Astrocyte of the cerebellum (primary cell): Measurements from ENCODE around the gene ZRANB1.

Experiments
- DNase-seq: peaks from one replicate; pipeline ENCODE4 v3.0.0-alpha.2; 2011; ENCODE audit warnings: low read depth
- H3K4me3 ChIP-seq: 2 replicates; pipeline ENCODE4 v1.5.1; 2011; ENCODE audit warnings: mild to moderate bottlenecking, low read depth, low read length, moderate library complexity
- CTCF ChIP-seq: IDR thresholded peaks from 2 replicates; pipeline ENCODE4 v1.5.1; 2012; ENCODE audit warnings: low read length, low read depth, moderate library complexity, mild to moderate bottlenecking; ENCODE audit errors: missing control alignments
- in situ Hi-C: cut with HindIII; loops from 2 replicates; pipeline ENCODE4 v1.10.0; 2017; ENCODE audit warnings: low sequenced_read_pairs

The ZRANB1 gene

GRCh38 chr10:124961248-124961570 is 19.3 kb downstream of the ZRANB1 start:
- no peak for TF ChIP-seq CTCF
- DNase-seq: no peak
- H3K4me3 ChIP-seq: no peak overlapping the region
- in situ Hi-C loops: no loop called here

DNA sequence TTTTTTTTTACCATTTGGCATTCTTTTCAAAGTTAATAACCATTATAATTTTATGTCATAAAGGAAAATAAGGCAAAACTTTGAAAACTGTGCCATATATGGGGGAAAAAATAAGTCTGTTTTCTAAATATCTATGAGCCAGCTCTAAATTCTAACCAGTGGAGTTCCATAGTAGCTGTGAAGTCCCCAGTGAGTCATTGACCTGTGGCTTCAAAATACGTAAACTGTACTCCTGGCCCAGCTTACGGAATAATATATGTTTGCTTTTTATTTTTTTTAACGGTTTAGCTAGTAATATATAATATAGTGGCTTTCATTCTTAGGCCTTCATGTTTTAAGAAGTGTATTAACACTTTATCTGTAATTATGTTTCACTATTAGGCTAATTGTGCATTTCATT is 20.5 kb downstream of the ZRANB1 start:
- no peak overlapping the region for H3K4me3 ChIP-seq
- no peak for TF ChIP-seq CTCF
- in situ Hi-C loops: no loop called here
- DNase-seq: no peak

DNA sequence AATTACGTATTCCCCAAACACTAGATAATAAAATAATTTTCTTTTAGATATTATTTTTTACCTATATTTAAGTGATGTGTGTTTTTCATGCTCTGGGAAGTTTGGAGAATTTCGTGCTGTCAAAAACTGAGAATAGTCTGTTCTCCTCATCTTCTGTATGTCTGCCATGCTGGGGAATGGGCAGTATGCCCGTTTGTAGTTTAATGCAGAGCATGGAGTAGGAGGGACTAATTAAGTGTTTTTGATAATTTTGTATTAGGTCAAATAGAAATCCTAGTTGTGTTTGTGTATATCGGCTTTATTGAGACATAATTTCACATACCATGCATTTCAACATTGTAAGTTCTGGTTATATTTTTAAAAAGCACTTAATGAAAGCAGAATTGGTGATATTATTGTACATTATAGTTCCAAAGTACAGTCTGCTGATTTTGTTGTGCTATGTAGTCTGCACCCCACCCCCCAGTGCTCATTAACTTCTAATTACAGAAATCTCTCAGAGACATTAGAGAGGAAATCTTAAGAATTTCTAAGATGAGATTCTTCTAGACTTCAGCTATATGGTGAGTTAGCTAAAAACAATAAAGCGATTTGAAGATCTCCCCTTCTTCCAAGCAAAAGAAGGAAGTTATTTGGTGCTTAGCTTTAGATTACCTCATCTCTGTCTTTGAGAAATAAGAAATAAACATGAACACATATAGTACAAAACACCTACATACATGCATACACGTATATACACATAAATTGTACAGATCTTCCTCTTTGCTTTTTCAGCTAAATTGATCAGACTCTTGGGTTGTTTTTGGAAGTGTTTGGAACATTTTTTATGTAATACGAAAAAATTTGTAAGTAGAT is 22.2 kb downstream of the ZRANB1 start:
- no peak for DNase-seq
- H3K4me3 ChIP-seq: no peak overlapping the region
- TF ChIP-seq CTCF: no peak
- in situ Hi-C loops: no loop called here

DNA sequence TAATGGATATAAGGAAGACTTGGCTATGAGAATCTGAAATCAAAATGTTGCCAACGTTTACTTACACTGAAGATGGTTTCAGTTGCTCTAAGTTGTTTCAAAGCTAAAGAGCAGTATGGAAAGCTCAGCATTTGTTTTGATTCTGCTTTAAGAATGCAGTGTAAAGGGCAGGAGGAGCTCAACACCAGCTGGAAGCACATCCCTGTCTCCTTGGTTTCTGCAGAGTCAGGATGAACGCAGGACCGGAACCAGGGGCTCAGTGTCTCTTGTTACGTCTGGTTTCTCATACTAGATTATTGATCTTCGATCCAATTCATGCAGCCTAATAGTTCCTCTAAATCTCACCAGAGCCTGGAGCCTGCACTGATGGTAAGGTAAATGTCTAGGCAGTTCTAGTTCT is 24.1 kb downstream of the ZRANB1 start:
- TF ChIP-seq CTCF: no peak
- in situ Hi-C loops: no loop called here
- no peak for DNase-seq
- no peak overlapping the region for H3K4me3 ChIP-seq

DNA sequence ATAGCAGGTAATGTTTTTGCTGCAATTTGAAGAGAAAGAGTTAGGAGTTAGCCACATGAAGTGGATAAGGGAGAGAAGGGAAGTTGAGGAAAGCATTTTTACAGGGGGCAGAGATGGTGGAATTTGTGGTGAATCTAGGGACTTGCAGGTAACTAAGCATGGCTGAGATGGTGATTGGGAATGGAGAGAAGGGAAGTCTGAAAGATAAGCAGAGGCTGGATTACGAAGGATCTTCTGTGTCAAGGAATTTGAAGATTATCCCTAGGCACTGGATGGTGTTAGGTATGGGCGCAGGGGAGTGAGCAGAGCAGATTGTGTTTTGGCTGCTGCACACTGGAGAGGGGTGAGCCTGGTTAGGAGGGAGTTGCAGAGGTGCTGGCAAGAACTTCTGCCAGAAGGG is 25.3 kb downstream of the ZRANB1 start:
- H3K4me3 ChIP-seq: no peak overlapping the region
- in situ Hi-C loops: no loop called here

DNA sequence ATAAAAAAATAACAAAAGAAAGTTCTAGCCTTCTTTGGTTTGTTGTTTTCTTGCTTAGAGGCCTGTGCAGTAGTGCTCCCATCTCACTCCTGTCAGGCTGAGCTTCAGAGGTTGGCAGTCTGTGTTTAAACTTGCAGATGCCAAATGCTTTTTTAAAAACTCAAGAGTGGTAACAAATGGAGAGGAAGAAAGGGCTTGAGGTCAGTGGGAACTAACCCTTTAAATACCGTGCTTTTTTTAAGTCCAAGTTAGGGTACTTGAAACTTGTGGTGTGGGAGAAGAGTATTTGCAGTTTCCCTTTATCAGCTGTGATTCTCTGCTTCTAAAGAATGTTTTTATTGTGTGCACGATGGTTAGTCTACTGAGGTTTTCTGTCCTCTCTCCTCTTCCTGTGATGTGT is 29.4 kb downstream of the ZRANB1 start:
- in situ Hi-C loops: no loop called here
- no peak overlapping the region for H3K4me3 ChIP-seq
- no peak for DNase-seq
- no peak for TF ChIP-seq CTCF

More for the DNA sequence above, 25.3 kb downstream of the ZRANB1 start:
- DNase-seq: no peak
- TF ChIP-seq CTCF: no peak
